Effector memory CD4-positive, alpha-beta T cell (primary cell): ENCODE results near the gene HPSE2.

ENCODE experiments used
- DNase-seq, 3 donors: peaks; one replicate each; pipeline ENCODE4 v3.0.0-alpha.2; 2020
- H3K27ac ChIP-seq: 2 replicates; pipeline ENCODE4 v1.7.0; 2013; ENCODE audit warnings: mild to moderate bottlenecking, low read length, moderate library complexity; ENCODE audit not compliant: insufficient read depth, poor library complexity, severe bottlenecking
- H3K27me3 ChIP-seq: replicated peaks from 2 replicates; pipeline ENCODE4 v1.7.0; 2013; ENCODE audit warnings: mild to moderate bottlenecking, low read length; ENCODE audit not compliant: insufficient read depth, control insufficient read depth, poor library complexity, severe bottlenecking
- H3K36me3 ChIP-seq: 2 replicates; pipeline ENCODE4 v1.7.0; 2013; ENCODE audit warnings: mild to moderate bottlenecking, low read length, moderate library complexity; ENCODE audit not compliant: control insufficient read depth, insufficient read depth
- H3K4me1 ChIP-seq: 2 replicates; pipeline ENCODE4 v1.7.0; 2013; ENCODE audit warnings: low read length, mild to moderate bottlenecking; ENCODE audit not compliant: control insufficient read depth, insufficient read depth, poor library complexity, severe bottlenecking
- H3K4me3 ChIP-seq: 2 replicates; pipeline ENCODE4 v1.7.0; 2013; ENCODE audit warnings: low read length, low read depth, mild to moderate bottlenecking; ENCODE audit not compliant: insufficient read depth, poor library complexity, severe bottlenecking
- H3K9me3 ChIP-seq: 2 replicates; pipeline ENCODE4 v1.7.0; 2013; ENCODE audit warnings: mild to moderate bottlenecking, low read length, moderate library complexity; ENCODE audit not compliant: control insufficient read depth

HPSE2 gene

DNA sequence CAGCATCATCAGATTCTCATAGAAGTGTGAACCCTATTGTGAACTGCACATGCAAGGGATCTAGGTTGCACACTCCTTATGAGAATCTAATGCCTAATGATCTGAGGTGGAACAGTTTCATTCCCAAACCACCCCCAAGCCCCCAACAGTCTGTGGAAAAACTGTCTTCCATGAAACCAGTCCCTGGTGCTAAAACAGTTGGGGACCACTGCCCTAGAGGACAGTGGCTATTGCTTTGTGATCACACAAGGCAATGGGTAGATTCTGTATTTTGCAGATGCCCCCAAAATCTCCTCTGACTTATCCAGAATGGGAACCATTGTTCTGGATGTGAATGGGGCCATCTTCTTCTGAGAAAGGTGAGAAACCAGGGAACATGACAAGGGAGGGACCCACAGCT is 757.8 kb downstream of the HPSE2 start:
- no peak for DNase-seq
- Histone ChIP-seq H3K36me3 (no peaks in the 10 kb centered on the region), H3K27ac (no peak overlapping the region), H3K4me1 (no peaks in the 10 kb centered on the region), H3K4me3 (no peak overlapping the region), H3K9me3 (no peaks in the 10 kb centered on the region), H3K27me3 (no peaks in the 10 kb centered on the region)

DNA sequence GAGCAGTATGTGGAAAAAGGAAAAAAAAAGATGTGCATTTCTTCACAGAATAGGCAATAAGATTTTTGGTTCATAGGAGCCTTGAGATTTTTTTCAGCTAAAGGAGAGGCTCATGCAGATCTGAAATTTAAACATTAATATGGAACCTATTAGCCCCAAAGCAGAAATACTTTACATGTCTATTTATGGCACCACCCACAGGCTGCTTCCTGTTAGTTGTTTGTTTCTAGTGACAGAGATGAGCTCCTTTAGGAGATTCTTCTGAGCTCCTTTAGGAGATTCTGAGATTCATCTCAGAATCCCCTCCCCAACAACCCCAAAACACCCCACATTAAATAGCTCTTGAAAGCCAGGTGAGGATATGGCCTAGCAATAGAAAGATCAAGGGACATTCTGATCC is 761.0 kb downstream of the HPSE2 start:
- H3K27ac ChIP-seq = no peak overlapping the region
- H3K4me1 ChIP-seq = no peaks in the 10 kb centered on the region
- H3K4me3 ChIP-seq = no peak overlapping the region
- no peaks in the 10 kb centered on the region for H3K27me3 ChIP-seq
- no peaks in the 10 kb centered on the region for H3K9me3 ChIP-seq
- no peaks in the 10 kb centered on the region for H3K36me3 ChIP-seq
- DNase-seq = no peak

DNA sequence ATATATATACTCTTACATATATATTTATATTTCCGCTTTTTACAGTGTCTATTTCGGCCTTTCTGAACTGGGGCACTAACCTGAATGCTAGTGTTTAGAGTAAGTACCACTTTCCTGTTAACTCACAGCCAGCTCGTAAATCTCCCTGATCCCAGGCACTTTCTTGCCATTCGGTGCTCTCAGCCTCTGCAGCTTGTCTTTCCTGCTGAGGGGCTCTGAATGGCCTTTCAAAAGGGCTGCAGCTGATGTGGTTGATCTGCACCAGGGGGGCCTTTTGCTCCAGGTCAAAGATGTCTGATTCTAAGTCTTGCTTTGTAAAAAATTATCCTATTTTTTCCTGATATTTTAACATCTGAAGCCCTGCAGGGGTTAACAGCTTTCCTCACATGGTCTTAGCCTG is 763.5 kb downstream of the HPSE2 start:
- Histone ChIP-seq H3K27ac (no peak overlapping the region), H3K36me3 (no peaks in the 10 kb centered on the region), H3K9me3 (no peaks in the 10 kb centered on the region), H3K4me1 (no peaks in the 10 kb centered on the region), H3K27me3 (no peaks in the 10 kb centered on the region), H3K4me3 (no peak overlapping the region)
- no peak for DNase-seq

DNA sequence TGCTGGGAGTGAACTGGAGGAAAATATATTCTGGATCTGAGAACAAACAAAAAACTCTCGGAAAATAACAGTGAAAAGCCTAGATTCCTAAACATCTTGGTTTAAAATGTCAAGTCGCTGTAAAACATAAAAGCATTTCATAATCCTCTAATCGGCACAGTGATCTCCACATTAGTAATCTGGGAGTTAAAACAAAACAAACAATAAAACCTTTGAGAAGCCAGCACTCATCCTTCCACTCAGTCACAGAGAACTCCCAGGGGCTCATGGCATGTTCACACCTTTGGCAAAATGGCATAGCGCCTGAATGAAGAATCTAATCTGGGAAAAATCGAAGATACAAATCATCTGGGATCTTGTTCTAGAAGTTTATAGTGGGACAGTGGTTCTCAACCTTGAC is 764.8 kb downstream of the HPSE2 start:
- H3K27ac ChIP-seq = no peak overlapping the region
- no peaks in the 10 kb centered on the region for H3K27me3 ChIP-seq
- H3K4me1 ChIP-seq = no peaks in the 10 kb centered on the region
- H3K36me3 ChIP-seq = no peaks in the 10 kb centered on the region
- no peak for DNase-seq
- H3K9me3 ChIP-seq = no peaks in the 10 kb centered on the region
- no peak overlapping the region for H3K4me3 ChIP-seq

DNA sequence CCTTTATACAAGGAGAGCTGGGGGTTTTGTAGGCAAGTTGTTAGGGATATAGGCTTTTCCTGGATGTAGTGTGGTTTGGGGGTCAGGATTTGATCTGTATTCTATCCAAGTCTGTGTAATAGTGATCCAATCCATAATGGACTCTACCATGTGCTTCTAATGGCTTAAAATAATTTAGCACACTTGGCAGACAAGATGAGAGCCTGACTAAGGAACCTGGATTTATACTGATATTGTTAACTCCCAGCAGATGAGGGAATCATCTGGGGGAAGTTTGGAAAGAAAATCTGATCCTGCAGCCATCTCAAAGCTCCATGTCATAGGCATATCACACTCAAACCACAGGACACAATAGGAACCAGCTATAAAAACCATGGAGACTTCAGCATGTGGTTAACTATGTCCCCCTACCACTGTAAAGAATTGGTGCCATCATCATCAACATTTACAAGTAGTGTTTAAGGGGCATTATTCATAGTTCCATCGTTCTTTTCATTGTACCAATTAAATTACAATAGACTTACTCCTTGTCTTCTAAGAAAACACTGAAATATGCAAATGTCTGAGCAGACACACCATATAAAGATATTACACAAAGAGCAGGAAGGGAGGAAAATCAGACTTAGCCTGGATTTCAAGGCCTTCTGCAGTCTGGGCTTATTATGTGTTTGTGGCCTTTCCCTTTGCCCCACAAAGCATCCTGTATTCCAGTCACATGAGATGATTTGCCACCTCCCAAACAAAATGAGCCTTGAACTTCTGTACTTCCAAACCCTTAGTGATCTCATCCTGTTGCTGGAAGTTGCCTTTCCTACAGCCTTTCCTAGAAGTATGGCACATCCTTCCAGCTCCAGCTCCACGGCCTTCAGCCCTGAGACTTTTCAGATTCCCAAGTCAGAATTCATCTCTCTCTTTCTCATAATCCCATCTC is 766.4 kb downstream of the HPSE2 start:
- no peak overlapping the region for H3K27ac ChIP-seq
- H3K4me3 ChIP-seq = no peak overlapping the region
- H3K27me3 ChIP-seq = no peaks in the 10 kb centered on the region
- DNase-seq = no peak
- no peaks in the 10 kb centered on the region for H3K4me1 ChIP-seq
- no peaks in the 10 kb centered on the region for H3K9me3 ChIP-seq
- H3K36me3 ChIP-seq = no peaks in the 10 kb centered on the region

DNA sequence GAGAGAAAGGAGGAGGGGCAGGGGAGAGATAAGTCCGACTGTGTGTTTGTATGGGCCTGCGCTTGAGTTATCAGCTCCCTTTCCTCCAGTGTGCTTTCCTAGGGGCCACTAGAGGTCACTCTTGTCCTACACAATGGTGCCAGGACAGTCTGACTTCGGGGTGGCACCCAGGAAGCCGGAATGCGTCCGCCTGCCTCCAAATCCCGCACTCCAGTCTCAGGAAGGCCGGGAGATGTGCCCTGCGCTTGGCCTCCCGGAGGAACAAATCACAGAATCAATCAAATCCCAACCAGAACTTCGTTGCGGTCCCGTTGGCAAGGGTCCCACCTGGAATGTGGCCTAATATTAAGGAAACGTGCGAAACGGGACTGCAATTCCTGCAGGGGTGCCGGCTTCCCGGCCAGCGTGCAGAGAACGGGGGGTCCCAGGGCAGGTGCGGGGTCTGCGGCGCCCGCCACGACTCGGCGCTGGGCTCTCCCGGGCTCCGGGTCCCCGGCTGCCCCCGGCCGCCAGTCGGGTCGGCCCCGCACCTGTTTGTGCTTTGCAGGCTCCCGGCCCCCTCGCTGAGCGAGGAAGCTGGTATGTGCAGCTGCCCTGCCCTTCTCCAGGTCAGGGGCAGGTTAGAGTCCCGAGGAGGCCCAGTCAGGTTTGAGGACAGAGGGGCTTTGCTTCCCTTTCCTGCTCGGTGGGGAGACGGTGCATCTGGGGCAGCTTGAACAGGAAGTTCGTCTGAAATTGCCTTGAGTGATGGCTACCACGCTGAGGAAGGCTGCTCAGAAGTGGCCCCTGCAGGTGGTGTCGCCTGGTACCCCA is 767.9 kb downstream of the HPSE2 start:
- Histone ChIP-seq H3K9me3 (no peaks in the 10 kb centered on the region), H3K4me1 (no peaks in the 10 kb centered on the region), H3K4me3 (peak overlapping the region; percentile 89), H3K36me3 (no peaks in the 10 kb centered on the region), H3K27me3 (no peaks in the 10 kb centered on the region), H3K27ac (no peak overlapping the region)
- peak; percentile 26 to 55 (median 41) for DNase-seq

DNA sequence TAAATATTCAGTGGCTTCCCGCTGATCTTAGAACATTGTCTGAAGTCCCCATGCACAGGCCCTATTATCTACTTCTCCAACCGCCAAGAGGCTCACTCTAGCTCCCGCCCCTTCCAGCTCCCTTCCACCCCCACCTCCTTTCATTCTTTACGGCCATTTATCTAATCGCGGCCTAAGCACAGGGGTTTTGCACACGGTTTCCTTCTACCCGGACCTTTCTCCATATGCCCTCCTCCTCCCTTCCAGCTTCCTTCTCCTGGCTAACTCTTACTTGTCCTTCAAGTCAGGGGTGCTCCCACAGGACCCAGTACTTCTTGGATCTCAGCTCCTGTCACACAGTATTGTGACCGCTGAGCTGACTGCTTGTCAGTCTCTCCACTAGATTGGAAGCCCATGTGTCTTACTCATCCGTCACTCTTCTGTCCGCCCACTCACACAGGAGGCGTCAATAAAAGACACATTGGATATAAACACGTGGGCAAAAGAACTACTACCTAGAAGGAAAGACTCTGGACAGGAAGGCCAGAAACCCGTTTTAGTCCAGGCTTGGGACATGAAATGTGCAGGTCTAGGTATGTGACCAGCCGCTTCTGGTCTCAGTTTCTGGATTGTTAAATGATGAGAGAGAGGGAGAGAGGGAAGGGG is 768.7 kb downstream of the HPSE2 start:
- no peaks in the 10 kb centered on the region for H3K27me3 ChIP-seq
- no peaks in the 10 kb centered on the region for H3K9me3 ChIP-seq
- no peaks in the 10 kb centered on the region for H3K36me3 ChIP-seq
- DNase-seq = no peak
- H3K4me1 ChIP-seq = no peaks in the 10 kb centered on the region
- H3K27ac ChIP-seq = no peak overlapping the region
- no peak overlapping the region for H3K4me3 ChIP-seq

DNA sequence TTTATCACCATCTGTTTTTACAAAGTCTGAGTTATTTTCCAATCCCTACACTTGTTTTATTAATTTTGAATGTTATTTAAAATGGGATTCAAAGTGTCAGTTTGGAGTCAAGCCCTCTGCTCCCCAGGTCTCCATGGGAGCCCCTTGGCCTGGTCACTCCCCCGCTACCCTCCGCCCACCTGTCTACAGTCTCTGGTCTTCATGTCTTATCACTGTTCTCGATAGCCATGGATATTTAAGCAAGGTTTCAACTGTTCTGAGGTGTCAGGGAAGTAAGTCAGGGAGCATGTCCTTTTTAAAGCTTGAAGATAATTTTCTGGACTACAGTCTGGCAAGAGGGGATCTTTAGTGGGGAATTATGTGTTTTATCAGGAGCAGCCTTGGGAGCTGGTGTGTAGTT is 769.8 kb downstream of the HPSE2 start:
- H3K36me3 ChIP-seq = no peaks in the 10 kb centered on the region
- H3K4me3 ChIP-seq = no peak overlapping the region
- H3K27me3 ChIP-seq = no peaks in the 10 kb centered on the region
- H3K4me1 ChIP-seq = no peaks in the 10 kb centered on the region
- DNase-seq = no peak
- no peaks in the 10 kb centered on the region for H3K9me3 ChIP-seq
- H3K27ac ChIP-seq = no peak overlapping the region

DNA sequence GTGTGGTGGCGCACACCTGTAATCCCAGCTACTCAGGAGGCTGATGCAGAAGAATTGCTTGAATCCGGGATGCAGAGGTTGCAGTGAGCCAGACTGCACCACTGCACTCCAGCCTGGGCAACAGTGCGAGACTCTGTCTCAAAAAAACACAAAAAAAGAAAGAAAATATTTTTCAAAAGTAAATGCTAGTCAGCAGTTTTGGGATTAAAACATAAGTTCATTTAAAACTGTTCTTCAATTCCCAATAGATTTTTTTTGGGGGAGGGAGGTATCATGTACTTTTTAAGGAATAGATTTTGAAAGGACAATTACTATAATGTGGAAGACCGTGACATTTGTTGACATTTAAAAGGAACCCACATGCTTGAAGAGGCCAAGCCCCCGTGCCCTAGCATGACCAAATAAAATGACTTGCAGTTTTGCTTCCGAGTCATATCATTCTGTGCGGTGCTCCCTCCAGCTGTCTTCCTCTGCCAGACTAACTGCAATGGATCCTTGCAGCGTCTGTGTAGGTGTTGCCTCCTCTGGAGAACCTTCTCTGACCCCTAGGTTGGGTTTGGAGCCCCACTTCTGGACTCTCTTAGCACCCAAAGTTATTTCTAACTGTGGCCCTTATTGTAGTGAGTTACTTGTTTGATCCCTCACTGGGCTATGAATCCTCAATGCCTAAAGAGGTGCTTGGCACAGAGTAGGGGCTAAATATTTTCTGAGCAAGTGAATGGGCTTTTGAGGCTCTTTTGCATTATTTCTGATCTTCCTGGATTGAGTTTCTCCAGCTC is 771.5 kb downstream of the HPSE2 start:
- Histone ChIP-seq H3K9me3 (no peaks in the 10 kb centered on the region), H3K4me1 (no peaks in the 10 kb centered on the region), H3K4me3 (no peak overlapping the region), H3K27ac (no peak overlapping the region), H3K27me3 (no peaks in the 10 kb centered on the region), H3K36me3 (no peaks in the 10 kb centered on the region)
- no peak for DNase-seq
